Vagina (tissue), 2 donors: ENCODE data around the gene RNF166.

ENCODE experiments used
- CTCF ChIP-seq, 3 experiments: fragments of 450-650 bp in 2 of 3; fragments of 200-600 bp in 1 of 3; sonication (generic) in 1 of 3; IDR thresholded peaks; one replicate each; pipeline ENCODE4 v1.5.1; 2017 to 2019; ENCODE audit warnings: antibody characterized with exemption in 3 of 3, mild to moderate bottlenecking in 2 of 3, moderate library complexity in 2 of 3
- POLR2A ChIP-seq, 2 donors: fragments of 450-650 bp; IDR thresholded peaks; one replicate each; pipeline ENCODE4 v1.6.1; 2017; ENCODE audit warnings: antibody characterized with exemption in 2 of 2, mild to moderate bottlenecking in 2 of 2, moderate library complexity in 2 of 2

GRCh38 chr16:88721815-88722755 is 15.9 kb upstream of the RNF166 start:
- TF ChIP-seq POLR2A (IDR thresholded peaks at IDR 0.05) = no peak
- no peak for TF ChIP-seq CTCF (IDR thresholded peaks at IDR 0.05)
